H1 (cell line): ENCODE measurements around the gene SRPX. TPM values are rescaled to one million over a fixed set of nuclear protein-coding genes. Genes with fewer than 3 reads are reported as not detected.

ENCODE experiments used
- CTCF ChIA-PET: fragments of 300-600 bp; sonication (Branson Sonifier 250); formaldehyde crosslinking; loops from one replicate; lab custom pipeline; 2021; ENCODE audit not compliant: partially characterized antibody; lab: Charles Lee
- POLR2A ChIA-PET: fragments of 300-600 bp; sonication (Branson Sonifier 250); formaldehyde crosslinking; loops from one replicate; lab custom pipeline; 2021; ENCODE audit warnings: inconsistent platforms; ENCODE audit not compliant: partially characterized antibody; lab: Charles Lee
- DNase-seq, 2 experiments: peaks; one replicate each; pipeline versions ENCODE4 v3.0.0 to v3.0.0-alpha.2; 2010 to 2022; ENCODE audit warnings: low spot score in 2 of 2, low read depth in 1 of 2, mixed read lengths in 1 of 2
- FAIRE-seq: peaks from 2 replicates; lab custom pipeline; 2011; peaks lifted over from hg19 to GRCh38; lab: Jason Lieb, UNC
- H2AFZ ChIP-seq: 2 replicates; pipeline ENCODE4 v1.8.1; 2012; ENCODE audit warnings: low read length, inconsistent platforms
- H2AK5ac ChIP-seq: 2 replicates; pipeline ENCODE4 v1.6.1; 2013; ENCODE audit warnings: low read depth, low read length
- H2BK120ac ChIP-seq: replicated peaks from 2 replicates; pipeline ENCODE3; 2013; ENCODE audit warnings: low read depth, low read length, inconsistent platforms
- H2BK12ac ChIP-seq: 2 replicates; pipeline ENCODE4 v1.6.1; 2013; ENCODE audit warnings: low read depth, low read length
- H2BK15ac ChIP-seq: 2 replicates; pipeline ENCODE4 v1.6.1; 2013; ENCODE audit warnings: low read length
- H2BK20ac ChIP-seq: 2 replicates; pipeline ENCODE4 v1.6.1; 2013; ENCODE audit warnings: low read length
- H2BK5ac ChIP-seq: 2 replicates; pipeline ENCODE4 v1.6.1; 2013; ENCODE audit warnings: low read depth, low read length
- H3K14ac ChIP-seq: 2 replicates; pipeline ENCODE4 v1.6.1; 2013; ENCODE audit warnings: inconsistent platforms; ENCODE audit not compliant: insufficient read length
- H3K18ac ChIP-seq: 2 replicates; pipeline ENCODE4 v1.6.1; 2013; ENCODE audit warnings: low read length; ENCODE audit errors: extremely low read depth
- H3K23ac ChIP-seq: 2 replicates; pipeline ENCODE4 v1.6.1; 2013; ENCODE audit warnings: inconsistent platforms; ENCODE audit not compliant: insufficient read length
- H3K23me2 ChIP-seq: 2 replicates; pipeline ENCODE4 v1.6.1; 2013; ENCODE audit warnings: low read depth, low read length
- H3K27ac ChIP-seq: 2 replicates; pipeline ENCODE4 v1.6.1; 2011; ENCODE audit warnings: low read depth, low read length, inconsistent platforms
- H3K27me3 ChIP-seq, 4 experiments: replicated peaks in 1 of 4; 1 replicate in 1 of 4; 2 replicates in 3 of 4; pipeline versions ENCODE4 v1.6.1 to v1.8.1; 2011 to 2013; ENCODE audit warnings: low read length in 3 of 4, mild to moderate bottlenecking in 3 of 4, inconsistent platforms in 2 of 4, mixed read lengths in 2 of 4, moderate library complexity in 1 of 4; ENCODE audit not compliant: control insufficient read depth in 3 of 4, insufficient read depth in 3 of 4; ENCODE audit errors: extremely low read depth in 1 of 4
- H3K36me3 ChIP-seq, 4 experiments: 2 replicates each; pipeline versions ENCODE4 v1.6.1 to v1.8.1; 2011 to 2013; ENCODE audit warnings: mild to moderate bottlenecking in 4 of 4, low read length in 3 of 4, moderate library complexity in 2 of 4, control low read depth in 1 of 4, inconsistent platforms in 1 of 4; ENCODE audit not compliant: insufficient read depth in 4 of 4, control insufficient read depth in 2 of 4
- H3K4ac ChIP-seq: replicated peaks from 2 replicates; pipeline ENCODE3; 2013; ENCODE audit warnings: low read length, low read depth, mixed read lengths, inconsistent platforms; ENCODE audit not compliant: insufficient read length
- H3K4me1 ChIP-seq, 4 experiments: replicated peaks in 1 of 4; 1 replicate in 1 of 4; 2 replicates in 3 of 4; pipeline versions ENCODE4 v1.6.1 to v1.8.1; 2011 to 2013; ENCODE audit warnings: low read length in 3 of 4, inconsistent platforms in 2 of 4, mixed read lengths in 1 of 4; ENCODE audit not compliant: insufficient read depth in 4 of 4, control insufficient read depth in 3 of 4
- H3K4me2 ChIP-seq, 2 experiments: 2 replicates each; pipeline versions ENCODE4 v1.6.1 to v1.8.1; 2011 to 2013; ENCODE audit warnings: low read depth in 2 of 2, low read length in 2 of 2, control low read depth in 1 of 2, inconsistent platforms in 1 of 2, mild to moderate bottlenecking in 1 of 2; ENCODE audit not compliant: insufficient read depth in 1 of 2
- H3K4me3 ChIP-seq, 4 experiments: fragments of 200-600, 300-600 bp in 1 of 4; sonication (generic), shearing (Covaris generic), sonication (Bioruptor Twin) in 1 of 4; 2 replicates each; pipeline versions ENCODE4 v1.5.1 to v1.8.1; 2011 to 2016; ENCODE audit warnings: low read length in 4 of 4, low read depth in 3 of 4, control low read depth in 2 of 4, inconsistent platforms in 2 of 4, mild to moderate bottlenecking in 2 of 4, mixed read lengths in 1 of 4, moderate library complexity in 1 of 4; ENCODE audit not compliant: insufficient read depth in 2 of 4; ENCODE audit errors: extremely low read depth in 1 of 4
- H3K56ac ChIP-seq: replicated peaks from 2 replicates; pipeline ENCODE3; 2013; ENCODE audit warnings: low read depth, mild to moderate bottlenecking, mixed read lengths, low read length, inconsistent platforms; ENCODE audit not compliant: insufficient read length
- H3K79me1 ChIP-seq: 2 replicates; pipeline ENCODE4 v1.6.1; 2013; ENCODE audit warnings: low read depth, low read length, control low read depth
- H3K79me2 ChIP-seq, 2 experiments: 2 replicates each; pipeline versions ENCODE4 v1.6.1 to v1.8.1; 2012 to 2013; ENCODE audit warnings: low read length in 2 of 2, mild to moderate bottlenecking in 2 of 2, inconsistent platforms in 1 of 2; ENCODE audit not compliant: insufficient read depth in 2 of 2, control insufficient read depth in 1 of 2
- H3K9ac ChIP-seq, 4 experiments: replicated peaks in 1 of 4; 1 replicate in 1 of 4; 2 replicates in 3 of 4; pipeline versions ENCODE4 v1.6.1 to v1.8.1; 2011 to 2013; ENCODE audit warnings: low read depth in 3 of 4, low read length in 3 of 4, control low read depth in 2 of 4, mild to moderate bottlenecking in 2 of 4, moderate library complexity in 2 of 4, inconsistent platforms in 1 of 4; ENCODE audit errors: extremely low read depth in 1 of 4
- H3K9me3 ChIP-seq, 2 experiments: 2 replicates each; pipeline versions ENCODE4 v1.6.1 to v1.8.1; 2012 to 2013; ENCODE audit warnings: mild to moderate bottlenecking in 2 of 2, moderate library complexity in 2 of 2, control low read depth in 1 of 2, inconsistent platforms in 1 of 2, low read depth in 1 of 2, low read length in 1 of 2, mixed read lengths in 1 of 2; ENCODE audit not compliant: insufficient read depth in 2 of 2
- H4K20me1 ChIP-seq, 2 experiments: replicated peaks in 1 of 2; 2 replicates each; pipeline versions ENCODE3 to v1.8.1; 2011 to 2013; ENCODE audit warnings: inconsistent platforms in 2 of 2, low read length in 2 of 2, mild to moderate bottlenecking in 1 of 2; ENCODE audit not compliant: insufficient read depth in 2 of 2, control insufficient read depth in 1 of 2
- H4K5ac ChIP-seq: 2 replicates; pipeline ENCODE4 v1.6.1; 2013; ENCODE audit warnings: low read length, low read depth, mixed read lengths, inconsistent platforms; ENCODE audit not compliant: insufficient read length
- H4K8ac ChIP-seq: 2 replicates; pipeline ENCODE4 v1.8.0; 2013; ENCODE audit warnings: mild to moderate bottlenecking, moderate library complexity, low read length, inconsistent platforms; ENCODE audit not compliant: insufficient read depth; ENCODE audit errors: extremely low read depth
- H4K91ac ChIP-seq: replicated peaks from 2 replicates; pipeline ENCODE3; 2013; ENCODE audit warnings: low read length, mixed read lengths, inconsistent platforms; ENCODE audit not compliant: insufficient read length
- BRCA1 ChIP-seq: IDR thresholded peaks from 2 replicates; pipeline ENCODE4 v1.6.1; 2012; ENCODE audit warnings: low read depth, low read length, improper control_type of control experiment
- CBX5 ChIP-seq: fragments of 300-800, 300-1000 bp; sonication (generic); IDR thresholded peaks from 2 replicates; pipeline ENCODE4 v1.7.1; 2016; ENCODE audit warnings: antibody characterized with exemption, low read length, low read depth
- CHD1 ChIP-seq: IDR thresholded peaks from 2 replicates; pipeline ENCODE4 v1.6.1; 2012; ENCODE audit warnings: low read depth, low read length, improper control_type of control experiment
- GTF2F1 ChIP-seq: IDR thresholded peaks from 2 replicates; pipeline ENCODE4 v1.6.1; 2012; ENCODE audit warnings: low read depth, low read length, improper control_type of control experiment, borderline replicate concordance
- JUND ChIP-seq: IDR thresholded peaks from 2 replicates; pipeline ENCODE4 v1.6.1; 2011; ENCODE audit warnings: mild to moderate bottlenecking, improper control_type of control experiment, low read length
- KDM1A ChIP-seq: fragments of 200-600, 300-600 bp; sonication (generic); IDR thresholded peaks from 2 replicates; pipeline ENCODE4 v1.7.1; 2016; ENCODE audit warnings: mild to moderate bottlenecking, low read length, borderline replicate concordance
- SP2 ChIP-seq: IDR thresholded peaks from 2 replicates; pipeline ENCODE4 v1.6.1; 2012; ENCODE audit warnings: mild to moderate bottlenecking, low read length, inconsistent platforms
- TCF12 ChIP-seq: IDR thresholded peaks from 2 replicates; pipeline ENCODE4 v1.6.1; 2011; ENCODE audit warnings: low read depth, mild to moderate bottlenecking, low read length
- USF2 ChIP-seq: IDR thresholded peaks from 2 replicates; pipeline ENCODE4 v1.6.1; 2011; ENCODE audit warnings: low read length, improper control_type of control experiment
- YY1 ChIP-seq: IDR thresholded peaks from 2 replicates; pipeline ENCODE4 v1.6.1; 2011; ENCODE audit warnings: low read depth, mild to moderate bottlenecking, low read length
- WGBS, 2 experiments: shearing (Covaris generic) in 1 of 2; methylation state at CpG; one replicate each; pipeline versions ENCODE4 v1.1.6 to v1.1.7; 2013 to 2015; ENCODE audit warnings: low lambda C conversion rate in 2 of 2, mixed read lengths in 2 of 2, inconsistent platforms in 1 of 2, low coverage in 1 of 2, missing lambda C conversion rate in 1 of 2; ENCODE audit not compliant: insufficient replicate concordance in 2 of 2, insufficient coverage in 1 of 2, insufficient read length in 1 of 2; ENCODE audit errors: extremely low coverage in 1 of 2, missing lambda C conversion rate in 1 of 2; 5-methylcytosine and 5-hydroxymethylcytosine counted together
- polyA plus RNA-seq, 7 experiments: library from polyadenylated mRNA; depleted of rRNA in 3 of 7; stranded (reverse) in 5 of 7; unstranded in 2 of 7; fragments of >200 nt in 5 of 7; fragments of 200-250 nt in 2 of 7; gene quantifications; 1 replicate in 5 of 7; 2 replicates in 1 of 7; 4 replicates in 1 of 7; pipeline versions ENCODE4 v1.2.1 to v1.2.3, GENCODE V29; 2011 to 2013; ENCODE audit warnings: missing spikeins in 2 of 7, mixed read lengths in 2 of 7
- total RNA-seq: library from RNA; stranded (reverse); fragmentation: NEBNext Ultra II Directional; extraction: Animal tissue kit (Norgen Biotek cat#: 25700); gene quantifications from 2 replicates; pipeline ENCODE4 v1.2.1, GENCODE V29; 2021

Gene SRPX
- total and polyA plus RNA-seq, 2 of the 8 experiments (the other 6 are each of a cell fraction or from before 2014, with no cell fraction given): 7.6 to 10.4 TPM

GRCh38 chrX:38240541-38240940 lies 19.9 kb upstream of the SRPX start:
- no peak overlapping the region for H3K27ac ChIP-seq
- H2AK5ac ChIP-seq: no peak overlapping the region
- H2BK15ac ChIP-seq: no peak overlapping the region
- no peak overlapping the region for H2BK20ac ChIP-seq
- no peak overlapping the region for H4K5ac ChIP-seq
- H3K4me3 ChIP-seq: no peak overlapping the region
- CTCF ChIA-PET: interaction anchor here (0.6 kb wide), 1 partner anchor 197 kb away, joined by 3 read pairs; no protein-coding TSS in a partner anchor
- H3K4me2 ChIP-seq: no peak overlapping the region
- H2BK5ac ChIP-seq: no peak overlapping the region
- TF ChIP-seq CHD1: no peak
- TF ChIP-seq BRCA1: no peak
- no peak for TF ChIP-seq KDM1A
- no peak for TF ChIP-seq CBX5
- TF ChIP-seq USF2: no peak
- TF ChIP-seq SP2: no peak
- no peak for TF ChIP-seq JUND
- TF ChIP-seq GTF2F1: no peak
- no peak for TF ChIP-seq TCF12
- TF ChIP-seq YY1: no peak
- H3K79me1 ChIP-seq: no peaks in the 10 kb centered on the region
- H3K14ac ChIP-seq: no peak overlapping the region
- no peaks in the 10 kb centered on the region for H3K23me2 ChIP-seq
- H4K20me1 ChIP-seq: no peaks in the 10 kb centered on the region
- H3K79me2 ChIP-seq: no peaks in the 10 kb centered on the region
- H3K9ac ChIP-seq: no peak overlapping the region
- H3K4me1 ChIP-seq: no peaks in the 10 kb centered on the region
- H2BK120ac ChIP-seq: no peak overlapping the region
- no peaks in the 10 kb centered on the region for H3K27me3 ChIP-seq
- no peak overlapping the region for H4K91ac ChIP-seq
- DNase-seq (no peak), FAIRE-seq (no peak)
- no peak overlapping the region for H3K23ac ChIP-seq
- no peak overlapping the region for H2BK12ac ChIP-seq
- no peak overlapping the region for H3K18ac ChIP-seq
- no peak overlapping the region for H2AFZ ChIP-seq
- H3K56ac ChIP-seq: no peak overlapping the region
- H3K9me3 ChIP-seq: no peaks in the 10 kb centered on the region
- H3K36me3 ChIP-seq: no peaks in the 10 kb centered on the region
- 81% methylated on average over 2 of the region's 2 CpGs; no CpG with 5 or more reads in 1 of the 2 experiments for WGBS, 2 experiments
- POLR2A ChIA-PET: no interaction called here
- H3K4ac ChIP-seq: no peak overlapping the region
- H4K8ac ChIP-seq: no peak overlapping the region
